COLO829 (cell line): ENCODE measurements around the gene ADAM10.
"Not testable (repeated sequence)": the region's sequence is repeated elsewhere in the genome, so short reads cannot be mapped to it uniquely, and the experiment has no call there.

Source experiments
- DNase-seq: peaks from one replicate; pipeline ENCODE4 v3.0.0; 2012; ENCODE audit warnings: low spot score

ADAM10 gene

GRCh38 chr15:58608711-58609110 is 140.8 kb downstream of the ADAM10 start:
- DNase-seq, result no peak

DNA sequence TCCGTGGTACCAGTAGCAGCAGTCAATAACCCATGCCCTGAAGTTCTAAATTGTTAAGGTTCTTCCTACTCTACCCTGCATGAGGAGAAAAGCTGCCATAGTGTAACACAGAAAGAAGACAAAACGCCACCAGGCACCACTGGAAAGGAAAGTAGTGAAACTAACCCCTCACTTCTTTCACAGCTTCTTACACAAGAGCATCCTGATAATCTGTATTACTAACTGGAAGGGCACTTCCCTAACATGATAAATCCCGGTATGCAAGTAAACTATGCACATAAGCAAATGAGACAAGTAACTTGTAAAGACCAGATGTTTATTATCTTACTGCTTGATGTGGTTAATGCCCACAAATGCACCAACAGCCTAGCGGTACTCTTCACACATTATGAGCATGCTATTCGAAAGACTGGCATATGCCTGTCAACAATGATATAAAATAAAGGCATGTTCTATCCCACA is 141.3 kb downstream of the ADAM10 start:
- DNase-seq, result no peak

DNA sequence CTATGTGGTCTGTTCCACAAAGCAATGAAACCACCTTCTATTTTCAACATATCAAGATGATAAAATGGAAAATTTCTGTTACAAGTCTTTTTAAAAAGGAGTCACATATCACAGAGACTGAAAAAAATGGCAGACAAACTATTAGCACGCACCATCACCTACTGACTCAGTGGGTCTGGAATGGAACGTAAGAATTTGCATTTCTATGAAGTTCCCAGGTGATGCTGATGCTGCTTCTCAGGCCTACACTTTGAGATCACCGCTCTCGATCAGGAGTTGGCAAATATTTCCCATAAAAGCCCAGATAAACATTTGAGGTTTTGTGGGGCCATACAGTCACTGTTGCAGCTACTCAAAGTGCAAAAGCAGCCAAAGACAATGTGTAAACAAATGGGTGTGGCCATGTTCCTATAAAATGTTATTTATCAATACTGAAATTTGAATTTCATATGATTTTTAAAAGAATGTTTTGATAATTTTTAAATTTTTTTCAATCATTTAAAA is 142.9 kb downstream of the ADAM10 start:
- no peak for DNase-seq

- DNase-seq, result peak; percentile 45
These were observed 143.5 kb downstream of the ADAM10 start for GRCh38 chr15:58605931-58606530.

GRCh38 chr15:58604455-58604923 is 145.0 kb downstream of the ADAM10 start:
- DNase-seq, result no peak

DNA sequence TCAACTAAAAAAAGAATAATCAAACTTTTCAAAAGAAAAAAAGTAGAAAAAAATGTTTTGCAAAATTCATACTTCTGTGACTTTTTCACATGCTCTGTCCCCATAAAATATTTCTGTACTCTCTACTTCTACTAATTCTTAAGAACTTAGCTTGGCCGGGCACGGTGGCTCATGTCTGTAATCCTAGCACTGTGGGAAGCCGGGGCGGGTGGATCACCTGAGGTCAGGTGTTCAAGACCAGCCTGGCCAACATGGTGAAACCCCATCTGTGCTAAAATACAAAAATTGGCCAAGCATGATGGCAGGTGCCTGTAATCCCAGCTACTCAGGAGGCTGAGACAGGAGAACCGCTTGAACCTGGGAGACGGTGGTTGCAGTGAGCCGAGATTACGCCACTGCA is 145.6 kb downstream of the ADAM10 start:
- DNase-seq, result not testable (repeated sequence)

GRCh38 chr15:58602823-58603222 is 146.7 kb downstream of the ADAM10 start:
- no peak for DNase-seq

- DNase-seq, result no peak
These were observed 150.7 kb downstream of the ADAM10 start for GRCh38 chr15:58598829-58599210.

DNA sequence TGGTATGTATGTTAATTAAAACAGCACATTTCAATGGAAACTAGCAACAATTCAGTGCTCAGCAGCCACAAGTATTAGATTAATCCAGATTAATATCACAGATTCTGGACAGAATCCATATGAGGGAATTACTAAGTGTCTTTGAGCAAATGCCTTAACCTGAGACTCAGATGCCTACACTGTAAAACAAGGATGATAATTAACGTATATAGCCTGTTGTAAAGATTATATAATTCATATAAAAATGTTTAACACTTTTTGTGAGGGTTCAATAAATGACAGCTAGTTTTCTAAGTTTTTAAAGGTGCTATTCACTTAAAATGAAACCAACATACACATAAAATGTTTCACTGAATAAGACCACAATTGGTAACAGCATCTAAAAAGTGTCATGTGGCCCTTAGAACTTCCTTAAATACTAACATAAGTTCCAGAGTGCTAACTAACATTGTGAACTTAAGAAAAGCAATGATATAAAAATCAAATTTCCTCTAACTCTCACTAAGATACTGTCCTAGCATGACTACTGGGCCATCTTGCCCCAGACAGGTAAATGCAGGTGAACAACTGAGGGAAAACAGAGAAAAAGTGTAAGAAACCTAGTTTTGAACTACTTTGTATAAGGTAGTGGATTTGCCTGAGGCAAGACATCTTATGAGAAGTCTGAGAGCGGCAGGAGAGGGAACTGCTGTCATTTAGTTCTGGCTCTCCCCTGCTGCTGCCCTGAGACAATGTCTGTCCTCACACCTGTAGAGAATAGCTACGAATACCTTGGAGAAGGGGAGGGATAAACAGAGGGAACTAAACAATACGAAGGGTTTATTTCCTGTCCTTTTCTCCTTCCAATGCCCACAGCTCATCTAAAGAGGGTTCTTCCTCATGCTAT is 151.3 kb downstream of the ADAM10 start:
- no peak for DNase-seq

- DNase-seq, result no peak
These were observed 153.8 kb downstream of the ADAM10 start for GRCh38 chr15:58595516-58596263.

DNA sequence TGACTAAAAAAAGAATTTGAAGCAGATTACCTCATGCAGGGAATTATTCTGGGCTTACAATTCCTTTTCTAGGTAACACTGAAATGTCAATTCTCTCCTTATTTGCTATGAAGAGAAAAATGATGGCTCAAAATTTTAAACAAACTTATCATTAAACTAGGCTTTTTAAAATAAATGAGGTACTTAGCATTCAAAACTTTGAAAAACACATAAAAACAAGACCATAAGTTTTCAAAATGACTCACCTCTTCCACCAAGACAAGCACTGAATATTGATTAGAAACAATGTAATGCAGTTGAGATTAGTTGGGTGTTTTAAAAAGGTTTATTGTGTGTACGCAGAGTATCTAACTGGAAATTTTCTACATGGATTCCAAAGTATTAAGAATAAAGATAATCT is 154.6 kb downstream of the ADAM10 start:
- DNase-seq, result no peak

DNA sequence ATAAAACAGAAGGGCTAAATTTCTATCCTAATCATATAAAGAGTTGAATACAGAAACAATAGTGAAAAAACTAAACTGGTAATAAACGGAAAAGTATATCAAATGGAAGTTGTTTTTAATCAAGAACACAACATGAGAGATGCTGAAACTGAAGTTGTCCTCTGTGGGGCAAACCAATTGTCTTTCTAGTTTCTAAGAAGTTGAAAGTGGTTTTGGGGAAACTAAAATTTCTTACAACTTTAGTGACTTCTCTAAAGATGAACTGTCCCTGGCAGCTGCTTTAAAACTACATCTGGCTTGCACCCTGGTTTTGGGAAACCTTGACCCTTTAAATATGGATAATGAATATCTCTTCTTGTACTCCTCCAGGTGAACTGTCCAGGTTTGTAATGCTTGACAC is 155.6 kb downstream of the ADAM10 start:
- no peak for DNase-seq

GRCh38 chr15:58590926-58591325 is 158.6 kb downstream of the ADAM10 start:
- DNase-seq, result no peak

DNA sequence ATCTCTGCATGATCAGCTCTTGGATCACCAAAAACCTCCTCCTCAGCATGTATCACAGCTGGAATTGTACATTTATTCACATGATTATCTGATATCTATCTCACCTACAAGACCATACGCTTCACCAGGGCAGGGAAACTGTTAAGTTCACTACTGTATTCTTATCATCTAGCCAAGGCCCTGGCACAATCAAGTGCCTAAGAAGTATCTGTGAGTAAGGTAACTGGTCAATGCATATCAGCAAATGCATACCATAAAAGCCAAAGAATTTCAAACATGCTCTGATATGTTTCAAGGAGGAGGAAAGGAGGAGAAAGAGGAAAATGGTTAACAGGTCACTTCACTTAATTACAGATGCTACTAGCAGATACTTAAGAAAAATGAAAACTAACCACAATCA is 159.3 kb downstream of the ADAM10 start:
- no peak for DNase-seq

DNA sequence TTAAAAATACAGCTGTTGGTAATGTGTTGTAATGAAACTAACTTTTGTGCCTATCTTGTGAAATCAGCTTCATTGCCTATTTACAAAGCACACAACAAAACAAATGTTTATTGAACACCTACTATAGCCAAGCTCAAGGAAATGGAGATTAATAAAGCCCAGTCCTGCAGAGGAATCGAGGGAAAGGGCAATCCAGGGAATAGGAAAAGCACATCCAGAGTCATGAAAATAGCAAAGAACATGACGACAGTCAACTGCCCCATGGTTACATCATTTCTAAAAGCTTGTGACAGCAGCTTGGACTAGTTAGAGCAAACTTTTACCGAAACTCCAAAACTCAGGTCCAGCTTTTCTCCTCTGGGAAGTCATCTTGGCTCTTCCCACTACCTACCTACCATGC is 160.5 kb downstream of the ADAM10 start:
- no peak for DNase-seq

DNA sequence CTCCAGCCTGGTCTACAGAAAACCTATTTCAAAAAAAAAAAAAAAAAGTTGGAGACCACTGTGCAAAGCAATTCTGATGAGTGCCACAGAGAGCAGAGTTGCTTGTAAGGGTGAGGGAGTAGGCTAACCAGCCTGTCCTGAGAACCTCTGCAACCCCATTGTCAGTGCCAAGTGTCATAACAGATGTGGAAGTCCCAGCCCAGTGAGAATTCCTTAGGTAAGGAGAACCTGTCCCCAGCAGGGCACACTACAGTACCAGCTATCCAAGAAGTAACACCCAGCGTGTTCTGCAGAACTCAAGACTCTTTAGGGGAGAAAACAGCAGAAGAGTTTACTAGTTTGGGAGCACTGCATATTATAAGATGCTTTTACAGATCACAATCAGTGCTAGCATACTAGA is 161.4 kb downstream of the ADAM10 start:
- no peak for DNase-seq

- DNase-seq, result no peak
These were observed 162.0 kb downstream of the ADAM10 start for GRCh38 chr15:58587486-58587885.

GRCh38 chr15:58585693-58586443 is 163.6 kb downstream of the ADAM10 start:
- no peak for DNase-seq

- DNase-seq, result no peak
These were observed 164.6 kb downstream of the ADAM10 start for GRCh38 chr15:58584789-58585461.

GRCh38 chr15:58583171-58583908 is 166.2 kb downstream of the ADAM10 start:
- no peak for DNase-seq
